ENCODE data around the gene GZMM.

GZMM gene

DNA sequence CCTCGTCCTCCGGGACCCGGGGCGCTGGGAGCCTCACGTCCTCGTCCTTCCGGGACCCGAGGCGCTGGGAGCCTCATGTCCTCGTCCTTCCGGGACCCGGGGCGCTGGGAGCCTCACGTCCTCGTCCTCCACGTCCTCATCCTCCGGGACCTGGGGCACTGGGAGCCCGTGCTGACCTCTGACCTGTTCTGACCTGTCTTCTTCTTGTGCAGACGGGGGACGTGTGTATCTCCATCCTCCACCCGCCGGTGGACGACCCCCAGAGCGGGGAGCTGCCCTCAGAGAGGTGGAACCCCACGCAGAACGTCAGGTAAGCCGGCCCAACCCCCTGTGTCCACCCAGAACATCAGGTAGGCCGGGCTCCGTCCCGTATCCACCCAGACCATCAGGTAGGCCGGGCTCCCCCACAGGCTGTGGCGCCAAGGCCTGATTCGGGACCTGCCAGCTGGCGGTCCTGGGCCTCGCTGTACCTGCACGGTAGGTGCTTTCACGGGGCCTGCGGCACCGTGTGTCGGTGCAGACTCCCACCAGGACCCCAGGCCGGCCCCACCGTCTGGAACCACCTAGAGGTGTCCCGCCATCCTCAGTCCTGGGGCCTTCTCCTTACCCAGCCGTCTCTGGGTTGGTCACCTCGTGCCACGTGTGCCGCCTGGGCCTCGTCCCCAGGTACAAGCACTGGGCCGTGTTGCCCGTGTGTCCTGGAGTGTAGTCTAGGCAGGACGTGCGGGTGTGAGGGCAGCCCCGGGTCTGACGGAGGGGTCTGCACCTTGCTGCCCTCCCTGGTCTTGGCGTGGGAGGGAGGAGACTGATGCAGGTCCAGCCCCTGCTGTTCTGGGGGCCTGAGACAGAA lies 7.6 kb upstream of the GZMM start:
- DNase-seq = no peak

DNA sequence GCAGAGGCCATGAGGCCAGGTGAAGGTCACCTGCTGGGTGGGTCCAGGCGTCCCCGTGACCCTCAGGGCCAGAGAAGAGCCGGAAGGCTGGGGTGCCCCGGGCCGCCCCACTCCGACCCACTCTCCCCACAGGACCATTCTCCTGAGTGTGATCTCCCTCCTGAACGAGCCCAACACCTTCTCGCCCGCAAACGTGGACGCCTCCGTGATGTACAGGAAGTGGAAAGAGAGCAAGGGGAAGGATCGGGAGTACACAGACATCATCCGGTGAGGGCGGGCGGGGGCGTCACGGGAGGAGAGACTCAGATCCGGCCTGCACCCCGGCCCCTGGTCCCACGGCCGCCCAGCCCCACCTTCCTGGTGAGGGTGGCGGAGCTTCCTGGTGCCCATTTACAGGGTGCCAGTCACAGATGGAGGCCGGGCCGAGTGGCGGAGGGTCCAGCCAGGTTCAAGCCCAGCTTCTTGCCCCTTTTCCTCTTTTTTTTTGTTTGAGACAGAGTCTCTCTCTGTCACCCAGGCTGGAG lies 6.9 kb upstream of the GZMM start:
- no peak for DNase-seq

DNA sequence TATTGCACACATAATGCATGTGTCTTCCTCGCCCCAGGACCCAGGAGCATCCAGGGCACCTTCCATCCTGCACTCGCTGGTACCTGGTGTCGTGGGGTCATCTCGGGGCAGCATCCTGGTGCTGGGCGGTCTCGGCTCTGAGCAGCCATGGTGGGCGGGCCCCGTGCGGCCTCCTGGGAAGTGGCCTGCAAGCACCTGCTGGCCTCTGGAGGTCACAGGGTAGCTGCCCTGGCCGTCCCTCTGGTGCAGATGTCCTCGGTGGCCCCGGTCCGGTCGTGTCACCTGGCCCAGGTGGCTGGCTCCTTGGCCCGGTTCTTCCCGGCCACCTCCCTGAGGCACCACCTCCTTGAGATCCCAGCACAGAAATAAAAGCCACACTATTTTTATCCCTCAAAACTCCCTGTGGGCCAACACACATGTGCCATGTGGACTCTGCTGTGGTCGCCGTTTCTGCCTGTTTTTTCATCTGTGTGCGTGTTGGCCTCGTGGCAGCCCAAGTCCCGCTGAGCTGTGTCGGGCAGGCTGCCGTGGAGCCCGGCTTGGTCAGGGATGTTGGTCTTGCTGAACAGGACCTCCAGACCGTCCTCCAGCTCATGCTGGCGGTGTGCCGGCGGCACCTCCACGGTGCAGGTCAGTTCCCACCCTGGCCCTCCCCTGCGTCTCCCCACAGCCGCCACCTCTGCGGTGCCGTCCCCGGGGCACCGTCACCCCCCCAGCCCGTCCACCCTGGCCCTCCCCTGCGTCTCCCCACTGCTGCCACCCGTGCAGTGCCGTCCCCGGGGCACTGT lies 5.0 kb upstream of the GZMM start:
- no peak for DNase-seq

DNA sequence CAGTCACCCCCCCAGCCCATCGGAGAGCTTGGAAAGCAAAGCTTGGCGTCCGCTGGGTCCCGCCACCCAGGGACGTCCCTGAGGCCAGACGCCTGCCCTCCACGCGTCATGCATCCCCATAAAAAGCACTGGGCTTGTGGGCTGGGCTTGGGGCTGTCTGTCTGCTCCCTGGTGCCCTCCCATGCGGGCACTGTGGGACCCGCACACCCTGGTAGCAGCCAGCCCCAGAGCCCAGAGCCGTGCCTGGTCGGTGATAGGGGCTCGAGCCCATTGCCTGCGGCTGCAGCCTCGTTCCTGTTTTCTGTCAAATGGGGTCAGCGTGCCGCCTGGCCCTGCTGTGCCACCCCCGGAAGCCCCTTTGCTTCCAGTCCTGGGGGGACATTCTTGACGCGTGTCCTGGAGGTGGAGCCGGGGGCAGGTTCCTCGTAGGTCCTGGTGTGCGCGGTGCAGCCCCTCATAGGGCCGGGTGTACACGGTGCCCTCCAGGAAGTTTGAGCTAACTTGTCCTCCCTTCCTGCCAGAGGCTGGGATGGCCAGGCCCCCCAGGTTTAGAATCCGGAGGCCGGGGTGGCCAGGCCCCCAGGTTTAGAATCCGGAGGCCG lies 4.3 kb upstream of the GZMM start:
- no peak for DNase-seq

DNA sequence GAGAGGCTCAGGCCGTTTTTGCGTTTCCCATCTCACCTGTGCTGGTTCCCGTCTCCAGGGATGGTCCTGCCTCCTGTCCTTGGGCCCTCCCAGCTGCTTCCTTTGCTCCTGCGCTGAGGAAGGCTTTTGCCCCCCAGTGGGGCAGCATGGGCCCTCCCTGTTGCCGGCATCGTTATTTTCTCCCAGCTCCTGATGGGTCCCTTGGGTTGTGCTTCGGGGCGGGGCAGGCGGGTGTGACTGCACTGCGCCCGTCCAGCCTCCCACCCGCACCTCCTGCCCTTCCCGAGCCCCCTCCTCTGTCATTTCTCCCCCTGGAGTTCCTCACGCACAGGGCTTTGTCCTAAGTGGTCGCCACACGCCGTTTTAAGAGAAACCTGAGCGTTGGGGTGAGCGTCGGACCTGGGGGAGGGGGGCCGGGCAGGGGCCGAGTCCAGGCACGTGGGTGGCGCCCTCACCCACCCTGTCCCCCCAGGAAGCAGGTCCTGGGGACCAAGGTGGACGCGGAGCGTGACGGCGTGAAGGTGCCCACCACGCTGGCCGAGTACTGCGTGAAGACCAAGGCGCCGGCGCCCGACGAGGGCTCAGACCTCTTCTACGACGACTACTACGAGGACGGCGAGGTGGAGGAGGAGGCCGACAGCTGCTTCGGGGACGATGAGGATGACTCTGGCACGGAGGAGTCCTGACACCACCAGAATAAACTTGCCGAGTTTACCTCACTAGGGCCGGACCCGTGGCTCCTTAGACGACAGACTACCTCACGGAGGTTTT lies 2.8 kb upstream of the GZMM start:
- no peak for DNase-seq

DNA sequence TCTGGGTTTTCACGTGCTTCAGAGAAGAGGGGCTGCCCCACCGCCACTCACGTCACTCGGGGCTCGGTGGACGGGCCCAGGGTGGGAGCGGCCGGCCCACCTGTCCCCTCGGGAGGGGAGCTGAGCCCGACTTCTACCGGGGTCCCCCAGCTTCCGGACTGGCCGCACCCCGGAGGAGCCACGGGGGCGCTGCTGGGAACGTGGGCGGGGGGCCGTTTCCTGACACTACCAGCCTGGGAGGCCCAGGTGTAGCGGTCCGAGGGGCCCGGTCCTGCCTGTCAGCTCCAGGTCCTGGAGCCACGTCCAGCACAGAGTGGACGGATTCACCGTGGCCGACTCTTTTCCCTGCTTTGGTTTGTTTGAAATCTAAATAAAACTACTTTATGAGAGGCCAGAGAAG lies 2.2 kb upstream of the GZMM start:
- no peak for DNase-seq

DNA sequence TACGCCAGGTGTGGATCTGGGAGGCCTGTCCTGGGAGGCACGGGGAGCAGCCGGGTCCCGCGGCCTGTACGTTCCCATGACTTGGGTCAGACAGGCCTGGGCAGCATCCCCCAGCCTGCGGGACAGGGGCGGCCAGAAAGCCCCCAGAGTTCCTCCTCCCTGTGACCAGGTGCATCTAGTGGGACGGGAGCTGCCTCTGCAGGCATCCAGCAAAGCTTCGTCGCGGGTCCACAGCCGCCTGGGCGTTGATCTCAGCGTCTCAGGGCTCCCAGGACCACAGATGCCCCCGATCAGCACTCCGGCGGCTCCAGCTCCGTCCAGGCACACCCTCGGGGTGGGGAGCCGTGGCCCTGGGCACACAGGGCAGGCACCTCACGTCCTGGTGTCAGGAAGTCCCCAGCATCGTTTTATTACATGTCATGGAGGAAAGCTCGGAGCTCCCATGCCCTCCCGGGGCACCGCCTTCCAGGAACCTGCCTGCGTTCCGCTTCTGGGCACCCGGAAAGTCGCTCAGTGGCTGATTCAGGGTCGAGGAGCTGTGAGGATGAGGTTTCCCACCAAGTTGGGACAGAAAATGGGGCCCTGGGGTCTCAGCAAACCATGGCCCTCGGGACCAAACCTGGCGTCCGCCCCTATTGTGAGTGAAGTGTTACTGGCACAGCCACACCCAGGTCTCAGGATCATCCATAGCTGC lies 1.5 kb upstream of the GZMM start:
- DNase-seq = no peak

DNA sequence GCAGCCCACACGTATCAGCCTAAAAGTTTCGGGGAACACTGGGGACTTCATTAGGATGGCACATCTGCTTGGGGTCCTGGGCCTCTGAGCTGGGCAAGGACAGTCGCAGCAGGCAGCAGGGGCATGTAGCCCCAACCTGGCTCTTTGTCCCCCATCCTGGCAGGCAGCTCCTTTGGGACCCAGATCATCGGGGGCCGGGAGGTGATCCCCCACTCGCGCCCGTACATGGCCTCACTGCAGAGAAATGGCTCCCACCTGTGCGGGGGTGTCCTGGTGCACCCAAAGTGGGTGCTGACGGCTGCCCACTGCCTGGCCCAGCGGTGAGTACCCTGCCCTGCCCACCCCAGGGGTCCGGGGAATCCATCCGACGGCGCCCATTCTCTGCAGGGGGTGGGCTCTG lies 3.3 kb downstream of the GZMM start:
- DNase-seq = no peak

DNA sequence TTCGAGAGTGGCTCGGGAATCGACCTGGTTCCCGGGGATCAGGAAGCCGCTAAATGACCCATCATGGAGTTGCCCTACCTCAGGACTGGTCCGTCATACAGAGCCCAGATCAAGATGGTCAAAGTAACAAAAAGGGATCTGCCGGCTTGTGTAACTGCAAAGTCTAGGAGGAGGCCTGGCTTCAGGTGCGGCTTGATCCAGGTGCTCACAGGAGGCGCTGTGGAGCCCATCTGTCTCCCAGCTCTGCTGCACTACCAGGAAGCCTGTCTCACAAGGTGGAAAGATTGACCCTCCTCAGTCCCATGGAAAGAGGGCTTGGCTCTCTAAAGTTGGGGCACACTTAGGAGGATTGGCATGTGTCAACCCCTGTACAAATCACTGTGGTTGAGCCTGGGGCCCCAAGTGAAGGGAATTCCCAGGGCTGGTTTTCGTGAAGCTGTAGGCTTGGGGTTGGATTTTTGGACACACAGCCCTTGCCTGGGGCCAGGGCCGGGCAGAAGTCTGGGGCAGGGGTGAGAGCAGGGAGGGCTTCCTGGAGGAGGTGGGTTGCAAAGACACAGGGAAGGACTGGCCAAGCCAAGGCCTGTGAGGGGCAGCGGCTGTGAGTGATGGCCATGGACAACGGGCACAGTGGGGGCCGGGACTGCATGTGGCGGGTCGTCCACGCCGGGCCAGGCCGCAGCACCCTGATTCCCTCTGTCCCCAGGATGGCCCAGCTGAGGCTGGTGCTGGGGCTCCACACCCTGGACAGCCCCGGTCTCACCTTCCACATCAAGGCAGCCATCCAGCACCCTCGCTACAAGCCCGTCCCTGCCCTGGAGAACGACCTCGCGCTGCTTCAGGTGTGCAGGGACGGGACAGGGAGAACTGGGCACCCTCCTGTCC lies 4.2 kb downstream of the GZMM start:
- DNase-seq = no peak

DNA sequence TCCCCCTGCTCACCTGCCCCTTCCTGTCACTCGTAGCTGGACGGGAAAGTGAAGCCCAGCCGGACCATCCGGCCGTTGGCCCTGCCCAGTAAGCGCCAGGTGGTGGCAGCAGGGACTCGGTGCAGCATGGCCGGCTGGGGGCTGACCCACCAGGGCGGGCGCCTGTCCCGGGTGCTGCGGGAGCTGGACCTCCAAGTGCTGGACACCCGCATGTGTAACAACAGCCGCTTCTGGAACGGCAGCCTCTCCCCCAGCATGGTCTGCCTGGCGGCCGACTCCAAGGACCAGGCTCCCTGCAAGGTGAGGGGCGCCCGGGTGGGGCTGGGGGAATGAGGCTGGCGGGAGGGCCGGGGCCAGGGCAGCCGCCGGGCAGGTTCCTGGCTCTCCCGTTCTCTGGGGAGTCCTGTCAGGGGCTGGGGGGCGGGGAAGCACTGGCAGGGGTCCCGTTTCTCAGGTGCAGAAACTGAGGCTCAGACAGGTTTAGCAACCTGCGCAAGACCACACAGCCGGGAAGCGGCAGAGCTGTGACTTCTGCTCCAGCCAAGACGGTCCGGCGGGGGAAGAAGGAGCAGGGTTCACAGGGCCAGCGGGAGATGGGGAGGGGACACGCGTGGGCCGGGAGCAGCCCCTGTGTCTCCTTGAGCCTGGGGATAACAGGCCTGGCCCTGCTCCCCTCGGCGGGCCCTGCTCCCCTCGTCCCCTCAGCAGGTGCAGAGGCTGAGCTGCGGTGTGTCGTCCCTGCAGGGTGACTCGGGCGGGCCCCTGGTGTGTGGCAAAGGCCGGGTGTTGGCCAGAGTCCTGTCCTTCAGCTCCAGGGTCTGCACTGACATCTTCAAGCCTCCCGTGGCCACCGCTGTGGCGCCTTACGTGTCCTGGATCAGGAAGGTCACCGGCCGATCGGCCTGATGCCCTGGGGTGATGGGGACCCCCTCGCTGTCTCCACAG lies 5.3 kb downstream of the GZMM start:
- no peak for DNase-seq

DNA sequence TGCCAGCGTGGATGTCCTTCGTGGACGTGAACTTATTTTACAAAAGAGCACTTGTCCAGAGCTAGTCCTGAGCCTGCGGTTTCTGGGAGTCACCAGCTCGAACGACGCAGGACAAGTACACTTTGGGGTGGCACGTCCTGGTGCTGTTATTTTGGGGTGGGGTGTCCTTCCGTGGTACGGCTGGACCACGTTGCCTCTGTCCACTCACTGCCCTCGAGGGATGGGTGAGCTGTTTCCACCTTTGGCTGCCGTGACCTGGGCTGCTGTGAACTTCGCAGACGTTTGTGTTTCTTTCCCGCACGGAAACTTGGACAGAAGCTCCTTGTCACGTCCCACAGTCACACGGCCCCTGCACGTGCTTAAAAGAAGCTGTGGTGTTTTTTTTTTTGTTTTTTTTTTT lies 11.0 kb downstream of the GZMM start:
- DNase-seq = no peak

DNA sequence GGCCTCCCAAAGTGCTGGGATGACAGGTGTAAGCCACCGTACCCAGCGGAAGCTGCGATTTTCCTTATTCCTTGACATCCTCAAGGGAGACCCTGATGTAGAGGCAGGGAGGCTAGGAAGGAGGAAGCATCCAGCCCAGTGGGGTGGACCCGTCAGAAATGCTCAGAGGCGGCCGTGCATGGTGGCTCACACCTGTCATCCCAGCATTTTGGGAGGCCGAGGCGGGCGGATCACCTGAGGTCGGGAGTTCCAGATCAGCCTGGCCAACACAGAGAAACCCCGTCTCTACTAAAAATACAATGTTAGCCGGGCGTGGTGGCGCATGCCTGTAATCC lies 11.6 kb downstream of the GZMM start:
- no peak for DNase-seq

DNA sequence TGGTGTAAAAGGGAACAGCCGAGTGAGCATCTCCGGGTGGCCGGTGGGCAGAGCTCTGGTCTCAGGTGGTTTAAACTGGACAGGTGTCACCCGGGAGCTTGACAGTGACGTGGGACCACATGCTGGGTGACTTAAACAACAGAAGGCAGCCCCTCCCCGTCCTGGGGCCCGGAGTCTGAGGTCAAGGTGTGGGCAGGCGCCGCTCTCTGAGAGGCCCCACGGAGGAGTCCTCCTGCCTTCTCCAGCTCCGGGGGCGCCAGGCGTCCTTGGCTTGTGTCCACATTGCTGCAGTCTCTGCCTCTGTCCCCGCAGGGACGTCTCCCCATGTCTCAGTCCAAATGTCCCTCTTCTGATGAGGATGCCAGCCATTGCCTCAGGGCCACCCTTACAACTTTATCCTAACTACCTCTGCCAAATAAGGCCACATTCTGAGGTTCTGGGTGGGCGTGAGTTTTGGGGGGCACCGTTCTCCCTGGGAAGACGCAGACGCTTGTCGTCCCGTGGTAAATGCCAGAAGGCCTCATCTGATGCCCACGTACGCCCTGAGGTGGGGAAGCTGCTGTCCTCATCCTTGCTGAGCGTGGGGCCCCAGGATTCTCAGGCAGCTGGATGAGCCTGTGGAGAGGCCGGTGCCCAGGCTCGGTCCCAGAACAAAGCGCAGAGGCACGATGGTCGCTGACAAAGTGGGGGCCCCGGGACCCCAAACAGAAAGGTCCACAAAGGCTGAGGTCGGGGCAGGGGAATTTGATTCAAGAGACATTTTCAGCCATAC lies 12.9 kb downstream of the GZMM start:
- DNase-seq = no peak

DNA sequence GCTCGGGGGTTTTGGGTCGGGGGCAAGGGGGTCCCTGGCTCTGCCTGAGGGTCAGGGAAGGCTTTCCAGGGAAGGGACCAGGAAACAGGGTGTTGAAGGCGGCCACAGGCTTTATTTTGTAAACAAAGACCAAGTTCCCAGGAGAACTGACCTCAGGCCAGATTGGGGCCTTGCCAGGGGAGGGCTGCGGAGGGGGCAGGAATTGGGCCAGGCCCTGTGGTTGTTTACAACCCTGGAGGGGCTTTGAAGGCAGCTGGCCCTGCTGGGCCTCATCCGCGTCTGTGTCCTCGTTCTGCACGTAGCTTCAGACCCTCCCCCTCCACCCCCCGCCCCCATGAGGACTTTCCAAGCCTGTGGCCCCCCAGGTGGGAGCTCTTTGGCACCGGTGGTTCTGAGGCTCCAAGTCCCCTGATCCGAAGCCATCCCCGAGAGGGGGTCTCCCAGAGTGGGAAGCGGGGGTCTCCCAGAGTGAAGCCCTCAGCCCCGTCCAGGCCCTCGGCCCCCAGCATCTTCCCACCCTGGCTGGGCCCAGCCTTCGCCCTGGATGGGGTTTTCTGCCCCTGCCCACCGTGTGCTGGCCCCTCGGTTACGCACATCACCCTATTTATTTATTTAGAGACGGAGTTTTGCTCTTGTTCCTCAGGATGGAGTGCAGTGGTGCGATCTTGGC lies 15.1 kb downstream of the GZMM start:
- no peak for DNase-seq

DNA sequence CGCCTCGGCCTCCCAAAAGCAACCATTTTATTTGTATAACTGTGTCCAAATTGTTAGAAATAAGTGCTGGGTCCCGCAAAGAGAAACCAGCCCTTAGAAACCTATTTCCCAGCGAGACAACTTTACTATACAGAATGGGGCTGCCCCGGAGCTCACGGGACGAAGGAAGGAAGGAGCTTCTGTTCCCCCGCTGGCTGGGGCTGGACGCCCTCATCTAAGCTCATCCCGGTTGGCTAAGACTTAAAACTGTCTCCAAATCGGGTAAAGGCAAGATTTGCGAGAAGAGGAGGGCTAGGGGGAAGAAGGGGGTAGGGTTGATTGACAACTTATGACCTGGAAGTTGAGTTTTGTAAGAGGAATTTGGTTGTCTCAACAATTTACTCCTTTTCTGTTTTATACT lies 16.3 kb downstream of the GZMM start:
- DNase-seq = no peak

DNA sequence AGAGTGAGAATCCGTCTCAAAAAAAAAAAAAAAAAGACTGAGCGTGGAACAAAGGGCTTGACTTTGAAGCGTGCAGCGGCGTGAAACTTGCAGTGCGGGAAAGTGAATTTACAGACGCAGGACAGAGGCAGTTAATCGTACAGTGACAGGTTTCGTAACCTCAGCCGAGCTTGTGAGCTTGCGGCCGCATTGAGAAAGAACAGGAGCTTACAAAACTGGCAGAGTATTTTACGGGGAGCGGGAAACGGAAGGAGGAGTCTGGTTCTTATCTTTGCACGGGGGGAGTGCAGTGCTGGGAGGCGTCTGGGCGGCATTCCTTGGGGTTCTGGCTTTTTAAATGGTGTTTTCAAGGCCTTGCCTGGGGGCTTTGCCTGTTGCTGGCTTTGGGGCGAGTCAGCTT lies 22.6 kb downstream of the GZMM start:
- DNase-seq = no peak

DNA sequence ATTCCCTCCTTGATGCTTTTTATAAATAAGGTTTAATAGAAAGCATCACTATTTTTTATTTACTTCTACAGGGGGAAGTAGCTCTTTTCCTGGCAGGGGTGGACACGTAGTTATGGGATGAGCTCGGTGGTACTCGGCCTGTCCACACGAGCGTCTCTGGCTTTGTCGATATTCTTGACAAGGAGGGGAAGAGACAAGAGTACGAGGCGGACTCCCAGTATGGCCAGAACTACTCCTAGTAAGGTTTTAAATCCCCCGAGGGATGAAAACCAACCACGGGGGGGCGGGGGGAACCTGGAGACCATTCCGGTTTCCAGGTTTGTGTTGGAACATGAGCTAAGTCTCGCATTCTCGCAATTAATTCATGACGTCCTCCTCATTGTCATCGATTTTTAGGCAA lies 23.0 kb downstream of the GZMM start:
- DNase-seq = no peak

DNA sequence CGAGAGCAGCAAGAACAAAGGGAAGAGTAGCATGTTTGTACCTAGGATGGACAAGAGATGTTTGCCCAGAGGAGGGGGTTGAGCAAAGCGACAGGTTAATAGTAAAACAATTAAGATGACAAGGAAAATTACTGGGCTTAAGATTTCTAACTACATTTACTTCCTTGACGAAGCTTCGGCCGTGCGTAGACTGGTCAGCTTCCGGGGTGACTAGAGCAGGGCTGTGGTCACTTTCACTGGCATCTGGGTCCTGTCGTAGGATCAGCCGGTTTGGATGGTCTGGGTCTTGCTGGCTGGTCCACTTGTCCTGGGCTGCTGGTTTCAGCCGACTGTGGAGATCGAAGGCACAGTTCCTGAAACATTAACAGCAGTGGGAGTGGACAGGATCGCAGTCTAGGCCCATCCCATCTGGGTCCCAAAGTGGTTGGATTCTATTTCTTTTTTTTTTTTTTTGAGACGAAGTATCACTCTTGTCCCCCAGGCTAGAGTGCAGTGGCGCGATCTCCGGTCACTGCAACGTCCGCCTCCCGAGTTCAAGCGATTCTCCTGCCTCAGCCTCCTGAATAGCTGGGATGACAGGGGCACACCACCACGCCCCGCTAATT lies 23.5 kb downstream of the GZMM start:
- no peak for DNase-seq
